Pancreas (tissue), 10 donors: Measurements from ENCODE around the gene GAS2. TPM values are rescaled to one million over a fixed set of nuclear protein-coding genes. Genes with fewer than 3 reads are reported as not detected.

Experiments
- ATAC-seq, 4 donors: fragments of 200-7000 bp; cut with Tn5 transposase; one replicate each; pipeline versions ENCODE4 v1.8.0 to v1.9.1; 2020; ENCODE audit warnings: mild to moderate bottlenecking in 4 of 4, moderate library complexity in 4 of 4
- DNase-seq, 6 donors: peaks; one replicate each; pipeline ENCODE4 v3.0.0-alpha.2; 2020
- FAIRE-seq: peaks from 2 replicates; lab custom pipeline; 2012; peaks lifted over from hg19 to GRCh38; lab: Jason Lieb, UNC
- H3K27ac ChIP-seq, 4 donors: fragments of 200-600 bp; sonication (generic); 1 replicate in 3 of 4; 2 replicates in 1 of 4; pipeline versions ENCODE4 v1.5.0 to v1.8.0; 2020
- H3K27me3 ChIP-seq, 4 donors: fragments of 200-600 bp; one replicate each; pipeline ENCODE4 v1.8.0; 2021
- H3K36me3 ChIP-seq, 3 donors: fragments of 200-600 bp; sonication (generic) in 1 of 3; one replicate each; pipeline versions ENCODE4 v1.5.0 to v1.8.0; 2020 to 2021
- H3K4me1 ChIP-seq, 3 donors: fragments of 200-600 bp; one replicate each; pipeline ENCODE4 v1.8.0; 2021
- H3K4me3 ChIP-seq, 4 donors: fragments of 200-600 bp; sonication (generic) in 2 of 4; one replicate each; pipeline versions ENCODE4 v1.5.0 to v1.8.0; 2020 to 2021
- H3K9me3 ChIP-seq, 4 donors: fragments of 200-600 bp; one replicate each; pipeline ENCODE4 v1.8.0; 2021
- CTCF ChIP-seq, 4 donors: fragments of 200-600 bp; sonication (generic) in 3 of 4; IDR thresholded peaks; one replicate each; pipeline versions ENCODE4 v1.5.0 to v1.8.0; 2021; ENCODE audit warnings: antibody characterized with exemption in 4 of 4
- WGBS, 2 donors: extraction: QIAGEN DNeasy Blood & Tissue Kit; methylation state at CpG; one replicate each; pipeline ENCODE4 v1.1.7; 2013; 5-methylcytosine and 5-hydroxymethylcytosine counted together
- intact Hi-C, 3 donors: fragments of 100-400 bp; cut with DNase I; formaldehyde crosslinking; loops; one replicate each; pipeline versions ENCODE4 v1.11.1 to v1.14.2; 2022
- polyA plus RNA-seq, 2 donors: library from polyadenylated mRNA; stranded (reverse); fragments of 200-250 nt; gene quantifications; one replicate each; pipeline ENCODE4 v1.2.3, GENCODE V29; 2013
- total RNA-seq, 6 donors: library from RNA; stranded (reverse); fragmentation: NEBNext Ultra II Directional in 4 of 6; extraction: Animal tissue kit (Norgen Biotek cat#: 25700) in 4 of 6; gene quantifications; one replicate each; pipeline versions ENCODE4 v1.2.1 to v1.2.4, GENCODE V29; 2021 to 2023
- donor health status: healthy with polysubstance abuse.
- donor health status: DM: no; HTN: no; CAD: no; lungs with moderate emphysema.
- donor health status: DM: no; HTN: no; CAD: no.
- donor health status: control.
- donor health status: control.
- donor health status: Bipolar disorder and iron deficiency.
- donor health status: DM: yes; HTN: yes; CAD: no.
- donor health status: DM: no; HTN: no; CAD: no.
- donor health status: DM: no; HTN: no; CAD: no.
- donor health status: DM: yes; HTN: yes; CAD: no.

GAS2 gene
- total and polyA plus RNA-seq, 8 donors, result 4.1 to 13.4 (median 11.2) TPM

- no peak overlapping the region for H3K4me3 ChIP-seq
- no peaks in the 10 kb centered on the region for H3K36me3 ChIP-seq
- WGBS, 2 donors, result 89 to 92% methylated on average over 2 of the region's 2 CpGs
- FAIRE-seq, result no peak
- H3K4me1 ChIP-seq, result peaks cover 16 to 35% (median 33%) of the 10 kb centered on the region in 3 donors
- intact Hi-C loops, result loop anchor here in 1 of 3 donors (10.0 kb wide), 1 partner anchor 55 kb away; no protein-coding TSS in a partner anchor
- H3K9me3 ChIP-seq, result no peaks in the 10 kb centered on the region
- H3K27me3 ChIP-seq, result no peaks in the 10 kb centered on the region
- no peak for ATAC-seq
- DNase-seq, result no peak
- H3K27ac ChIP-seq, result no peak overlapping the region
- no peak for TF ChIP-seq CTCF (IDR thresholded peaks at IDR 0.05)
These were observed 3.0 kb downstream of the GAS2 start for GRCh38 chr11:22669368-22669767.

GRCh38 chr11:22670830-22671229 is 4.4 kb downstream of the GAS2 start:
- ATAC-seq (peak; percentile 25 to 53 (median 39)), FAIRE-seq (peak; percentile 61), DNase-seq (no peak)
- peak in 1 of 4 donors; percentile 19 for TF ChIP-seq CTCF (IDR thresholded peaks at IDR 0.05)
- 41 to 48% methylated on average over 1 of the region's 1 CpG for WGBS, 2 donors
- H3K27ac ChIP-seq, result peak overlapping the region in 2 of 4 donors; percentile 47 to 60
- no peak overlapping the region for H3K4me3 ChIP-seq
- H3K36me3 ChIP-seq, result no peaks in the 10 kb centered on the region
- intact Hi-C loops, result no loop called here
- H3K9me3 ChIP-seq, result no peaks in the 10 kb centered on the region
- no peaks in the 10 kb centered on the region for H3K27me3 ChIP-seq
- peaks cover 16 to 46% (median 27%) of the 10 kb centered on the region in 3 donors for H3K4me1 ChIP-seq

- intact Hi-C loops, result no loop called here
- no peaks in the 10 kb centered on the region for H3K36me3 ChIP-seq
- DNase-seq (peak in 1 of 6 donors; percentile 23), ATAC-seq (peak in 2 of 4 donors; percentile 19 to 29), FAIRE-seq (no peak)
- H3K27me3 ChIP-seq, result no peaks in the 10 kb centered on the region
- TF ChIP-seq CTCF (IDR thresholded peaks at IDR 0.05), result no peak
- WGBS, 2 donors, result 16 to 21% methylated on average over 2 of the region's 2 CpGs
- no peaks in the 10 kb centered on the region for H3K9me3 ChIP-seq
- H3K4me3 ChIP-seq, result no peak overlapping the region
- H3K27ac ChIP-seq, result peak overlapping the region in 2 of 4 donors; percentile 47 to 60
- H3K4me1 ChIP-seq, result peaks cover 18 to 55% (median 36%) of the 10 kb centered on the region in 3 donors
These were observed 5.3 kb downstream of the GAS2 start for GRCh38 chr11:22671751-22672150.

GRCh38 chr11:22674470-22675439 is 8.3 kb downstream of the GAS2 start:
- H3K9me3 ChIP-seq, result no peaks in the 10 kb centered on the region
- DNase-seq, result peak in 5 of 6 donors; percentile 29 to 67 (median 54)
- no peak for FAIRE-seq
- no peaks in the 10 kb centered on the region for H3K27me3 ChIP-seq
- peaks cover 20 to 81% (median 44%) of the 10 kb centered on the region in 3 donors for H3K4me1 ChIP-seq
- TF ChIP-seq CTCF (IDR thresholded peaks at IDR 0.05), result no peak
- peak; percentile 79 to 92 (median 85) for ATAC-seq
- 15 to 17% methylated on average over 4 of the region's 4 CpGs for WGBS, 2 donors
- peak overlapping the region; percentile 65 to 94 (median 85) for H3K27ac ChIP-seq
- peak overlapping the region in 2 of 4 donors; percentile 7 to 12 for H3K4me3 ChIP-seq
- intact Hi-C loops, result no loop called here
- no peaks in the 10 kb centered on the region for H3K36me3 ChIP-seq
